Measurements from ENCODE around the gene KLHDC4. TPM values are rescaled to one million over a fixed set of nuclear protein-coding genes. Genes with fewer than 3 reads are reported as not detected.
A peak's percentile ranks its signal among the peaks of the same experiment; 100 is the strongest.
"Not testable (repeated sequence)": the region's sequence is repeated elsewhere in the genome, so short reads cannot be mapped to it uniquely, and the experiment has no call there.

The KLHDC4 gene
- polyA plus RNA-seq, 4 donors = 23.7 to 28.7 (median 28.5) TPM

DNA sequence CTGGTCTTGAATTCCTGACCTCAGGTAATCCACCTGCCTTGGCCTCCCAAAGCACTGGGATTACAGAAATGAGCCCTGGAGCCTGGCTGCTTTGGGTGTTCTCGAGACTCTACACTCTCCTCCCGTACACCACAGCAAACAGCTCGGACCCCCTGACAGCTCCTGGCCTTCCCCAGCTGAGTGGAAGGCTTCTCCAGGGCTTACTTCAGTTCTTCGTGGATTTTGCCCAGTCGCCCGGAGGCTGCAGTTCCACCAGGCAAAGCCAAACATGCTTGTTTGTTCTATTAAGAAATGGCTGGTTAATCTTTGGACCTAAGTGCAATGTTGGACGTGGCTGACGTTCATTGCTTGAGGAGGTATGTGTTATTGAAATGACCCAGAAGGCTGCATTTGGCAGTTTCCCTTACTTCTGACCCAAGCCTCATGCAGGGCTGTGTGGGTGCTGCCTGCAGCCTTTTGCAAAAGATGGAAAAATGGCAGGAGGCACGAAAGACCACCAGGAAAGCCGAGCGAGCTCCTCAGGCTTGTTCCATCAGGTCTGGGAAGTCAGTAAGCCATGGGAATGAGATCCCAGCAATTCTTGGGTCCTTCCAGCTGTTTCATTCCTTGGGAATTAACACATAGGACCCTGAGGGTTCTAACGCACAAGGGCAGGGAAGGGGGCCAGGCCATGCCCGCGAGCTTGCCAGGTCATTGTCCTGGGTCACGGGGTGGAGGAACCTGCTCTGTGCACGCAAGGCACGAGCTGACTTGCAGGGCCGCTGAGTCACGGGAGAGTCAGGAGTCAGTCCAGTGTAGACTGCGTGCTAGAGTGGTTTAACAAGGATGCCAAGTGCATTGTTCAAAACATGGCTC lies 23.9 kb upstream of the KLHDC4 start:
- no peak for DNase-seq (ENCODE audit: low read depth in 4 of 4, low spot score in 3 of 4)

DNA sequence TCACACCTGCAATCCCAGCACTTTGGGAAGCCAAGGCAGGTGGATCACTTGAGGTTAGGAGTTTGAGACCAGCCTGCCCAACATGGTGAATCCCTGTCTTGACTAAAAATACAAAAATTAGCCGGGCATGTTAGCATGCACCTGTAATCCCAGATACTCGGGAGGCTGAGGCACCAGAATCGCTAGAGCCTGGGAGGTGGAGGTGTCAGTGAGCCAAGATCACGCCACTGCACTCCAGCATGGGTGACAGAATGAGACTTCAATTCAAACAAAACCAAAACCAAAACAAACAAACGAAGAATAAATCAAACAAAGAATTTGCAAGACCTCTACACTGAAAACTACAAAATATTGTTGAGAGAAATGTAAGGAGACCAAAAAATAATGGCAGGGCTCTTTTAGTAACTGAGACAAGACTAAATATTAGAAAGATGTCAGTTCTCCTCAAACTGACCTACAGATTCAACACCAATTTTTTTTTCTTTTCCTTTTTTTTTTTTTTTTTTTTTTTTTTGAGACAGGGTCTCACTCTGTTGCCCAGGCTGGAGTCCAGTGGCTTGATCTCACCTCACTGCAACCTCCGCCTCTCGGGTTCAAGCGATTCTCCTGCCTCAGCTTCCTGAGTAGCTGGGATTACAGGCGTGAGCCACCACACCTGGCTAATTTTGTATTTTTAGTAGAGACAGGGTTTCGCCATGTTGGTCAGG lies 23.1 kb upstream of the KLHDC4 start:
- not testable (repeated sequence) for DNase-seq (ENCODE audit: low read depth in 4 of 4, low spot score in 3 of 4)

DNA sequence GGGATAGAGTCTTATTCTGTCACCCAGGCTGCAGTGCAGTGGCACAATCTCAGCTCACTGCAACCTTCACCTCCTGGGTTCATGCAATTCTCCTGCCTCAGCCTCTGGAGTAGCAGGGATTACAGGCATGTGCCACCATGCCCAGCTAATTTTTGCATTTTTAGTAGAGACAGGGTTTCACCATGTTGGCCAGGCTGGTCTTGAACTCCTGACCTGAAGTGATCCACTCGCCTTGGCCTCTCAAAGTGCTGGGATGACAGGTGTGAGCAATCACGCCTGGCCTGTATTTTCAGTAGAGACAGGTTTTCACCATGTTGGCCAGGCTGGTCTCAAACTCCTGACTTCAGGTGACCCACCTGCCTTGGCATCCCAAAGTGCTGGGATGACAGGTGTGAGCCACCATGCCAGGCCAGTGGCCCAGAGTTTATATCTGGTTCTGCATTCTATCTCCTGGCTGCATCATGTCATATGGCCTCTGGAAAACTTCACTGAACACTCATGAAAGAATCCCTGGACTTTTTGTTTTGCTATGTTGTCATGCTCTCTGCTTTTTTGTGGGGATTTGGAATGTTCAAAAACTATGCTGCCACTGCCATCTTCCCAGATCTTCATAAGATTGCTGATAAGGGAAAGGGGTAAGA lies 21.8 kb upstream of the KLHDC4 start:
- DNase-seq (ENCODE audit: low read depth in 4 of 4, low spot score in 3 of 4) = not testable (repeated sequence)

DNA sequence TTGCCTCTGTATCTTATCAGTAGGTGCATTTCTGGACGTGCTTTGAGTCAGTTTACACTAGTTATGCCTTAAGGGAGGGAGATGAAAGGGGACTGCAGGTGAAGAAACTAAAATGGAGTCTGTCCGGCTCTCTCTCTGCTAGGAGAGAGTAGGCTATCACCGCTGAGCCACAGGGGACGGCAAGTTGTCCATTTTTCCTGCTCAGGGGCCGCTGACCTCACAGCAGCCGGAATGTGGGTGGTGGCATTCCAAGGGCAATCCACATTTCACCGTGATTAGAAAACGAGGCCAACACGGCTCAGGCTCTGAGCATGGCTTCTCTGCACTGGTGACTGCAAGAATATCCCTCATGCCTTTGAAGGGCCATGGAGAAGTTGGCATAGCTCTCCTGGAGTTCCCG lies 19.0 kb upstream of the KLHDC4 start:
- no peak for DNase-seq (ENCODE audit: low read depth in 4 of 4, low spot score in 3 of 4)

DNA sequence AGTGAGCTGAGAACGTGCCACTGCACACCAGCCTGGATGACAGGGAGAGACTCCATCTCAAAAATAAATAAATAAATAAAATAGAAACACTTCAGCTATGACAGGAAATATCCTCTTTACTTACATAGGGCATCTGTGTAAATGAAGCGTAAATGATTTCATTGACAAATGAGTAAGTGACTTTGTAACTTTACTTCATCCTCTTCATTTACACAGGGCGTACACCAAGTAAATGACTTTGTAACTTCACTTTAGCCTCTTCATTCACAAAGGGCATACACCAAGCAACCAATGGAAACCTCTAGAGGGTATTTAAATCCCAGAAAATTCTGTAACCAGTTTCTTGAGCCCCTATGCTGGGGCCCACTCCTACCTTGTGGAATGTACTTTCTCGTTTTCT lies 16.2 kb upstream of the KLHDC4 start:
- DNase-seq (ENCODE audit: low read depth in 4 of 4, low spot score in 3 of 4) = no peak

DNA sequence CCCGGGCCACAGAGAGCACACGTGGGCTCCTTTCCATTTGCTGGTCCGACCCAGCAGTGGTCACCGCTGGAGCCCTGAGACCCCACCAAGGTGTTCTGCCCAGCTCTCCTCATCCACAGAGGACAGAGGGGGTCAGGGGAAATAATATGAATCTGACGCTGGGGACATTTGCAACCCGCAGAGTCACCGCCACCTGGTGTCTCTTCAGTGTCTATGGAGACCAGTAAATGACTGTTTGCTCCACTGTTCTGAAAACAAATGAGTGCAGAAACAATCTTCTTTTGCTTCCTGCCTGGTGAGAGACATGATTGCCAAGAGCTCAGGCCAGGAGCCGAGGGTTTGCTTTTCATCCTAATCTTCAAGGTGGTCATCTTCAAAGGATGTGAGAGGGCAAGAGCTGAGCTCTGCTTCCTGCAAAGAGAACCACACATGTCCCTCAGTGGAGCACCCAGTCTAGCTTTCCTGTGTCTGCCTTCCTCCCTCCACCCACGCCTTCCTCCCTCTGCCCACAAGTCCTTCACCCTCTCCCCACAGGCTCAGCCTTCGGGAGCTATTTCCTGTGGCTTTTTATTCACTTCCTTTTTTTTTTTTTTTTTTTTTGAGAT lies 14.7 kb upstream of the KLHDC4 start:
- no peak for DNase-seq (ENCODE audit: low read depth in 4 of 4, low spot score in 3 of 4)

DNA sequence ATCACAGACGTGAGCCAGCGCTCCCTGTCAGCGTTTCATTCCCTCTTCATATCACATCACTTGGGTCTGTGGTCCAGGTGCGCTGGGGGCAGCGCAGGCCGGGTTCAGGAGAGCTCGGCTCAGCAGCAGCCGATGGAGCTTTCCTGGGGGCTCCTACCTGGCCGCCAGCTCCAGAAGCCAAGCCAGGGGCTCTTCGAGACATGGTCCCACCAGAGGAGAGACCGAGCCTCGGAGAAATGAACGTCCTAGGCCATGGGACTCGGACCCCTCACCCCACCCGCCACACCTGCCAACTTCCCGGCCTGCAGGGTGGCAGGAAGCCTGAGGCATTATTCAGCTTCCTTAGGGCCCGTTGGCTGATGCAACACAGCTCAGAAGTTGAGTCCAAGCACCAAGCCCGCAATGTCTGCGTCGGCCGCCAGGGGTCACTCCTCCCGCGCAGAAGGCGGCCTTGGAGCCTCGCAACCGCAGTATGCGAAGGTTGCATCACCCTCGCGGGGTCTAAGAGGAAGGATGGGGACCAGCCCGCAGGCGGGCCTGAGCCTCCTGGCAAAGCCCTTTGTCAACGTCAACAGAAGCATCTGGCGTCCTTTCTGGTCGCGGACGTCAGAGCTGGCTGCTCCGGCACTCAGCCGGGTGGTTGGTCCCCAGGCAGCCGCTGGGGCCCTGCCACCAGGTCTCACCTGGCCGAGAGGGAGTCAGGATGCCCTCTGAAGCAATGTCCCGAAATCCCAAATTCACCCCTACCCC lies 13.2 kb upstream of the KLHDC4 start:
- peak; percentile 48 to 76 (median 61) for DNase-seq (ENCODE audit: low read depth in 4 of 4, low spot score in 3 of 4)

DNA sequence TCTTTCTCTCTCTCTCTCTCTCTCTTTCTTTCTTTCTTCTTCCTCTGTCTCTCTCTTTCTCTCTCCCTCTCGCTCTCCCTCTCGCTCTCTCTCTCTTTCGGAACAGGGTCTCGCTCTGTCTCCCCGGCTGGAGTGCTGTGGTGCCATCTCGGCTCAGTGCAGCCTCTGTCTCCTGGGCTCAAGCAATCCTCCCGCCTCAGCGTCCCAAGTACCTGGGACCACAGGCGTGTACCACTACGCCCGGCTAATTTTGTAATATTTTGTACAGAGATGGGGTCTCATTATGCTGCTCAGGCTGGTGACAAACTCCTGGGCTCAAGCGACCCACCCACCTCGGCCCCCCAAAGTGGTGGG lies 12.7 kb upstream of the KLHDC4 start:
- DNase-seq (ENCODE audit: low read depth in 4 of 4, low spot score in 3 of 4) = no peak

DNA sequence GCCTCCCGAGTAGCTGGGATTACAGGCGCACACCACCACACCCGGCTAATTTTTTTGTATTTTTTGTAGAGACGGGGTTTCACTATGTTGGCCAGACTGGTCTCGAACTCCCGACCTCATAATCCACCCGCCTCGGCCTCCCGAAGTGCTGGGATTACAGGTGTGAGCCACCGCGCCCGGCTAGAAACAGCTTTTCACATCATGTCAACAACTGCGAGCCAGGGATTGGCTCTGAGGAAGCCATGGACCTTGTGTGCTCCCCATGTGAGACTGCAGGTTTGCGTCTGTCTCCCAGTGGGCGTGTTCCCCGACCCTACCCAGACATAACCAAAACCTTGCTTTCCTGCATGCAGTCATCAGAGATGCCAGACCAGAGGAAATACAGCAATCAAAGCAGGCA lies 8.1 kb upstream of the KLHDC4 start:
- DNase-seq (ENCODE audit: low read depth in 4 of 4, low spot score in 3 of 4) = not testable (repeated sequence)

DNA sequence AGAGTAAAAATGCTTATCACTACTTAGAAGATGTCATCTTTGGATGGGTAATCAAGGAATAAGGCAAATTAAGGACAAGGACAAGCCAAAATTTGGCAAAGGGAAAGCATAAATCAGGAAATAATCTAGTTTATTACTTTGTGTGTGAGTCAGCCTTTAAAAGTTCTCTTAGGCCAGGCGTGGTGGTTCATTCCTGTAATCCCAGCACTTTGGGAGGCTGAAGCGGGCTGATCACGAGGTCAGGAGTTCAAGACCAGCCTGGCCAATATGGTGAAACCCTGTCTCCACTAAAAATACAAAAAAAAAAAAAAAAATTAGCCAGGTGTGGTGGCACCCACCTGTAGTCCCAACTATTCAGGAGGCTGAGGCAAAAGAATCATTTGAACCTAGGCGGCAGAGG lies 1.7 kb upstream of the KLHDC4 start:
- not testable (repeated sequence) for DNase-seq (ENCODE audit: low read depth in 4 of 4, low spot score in 3 of 4)

DNA sequence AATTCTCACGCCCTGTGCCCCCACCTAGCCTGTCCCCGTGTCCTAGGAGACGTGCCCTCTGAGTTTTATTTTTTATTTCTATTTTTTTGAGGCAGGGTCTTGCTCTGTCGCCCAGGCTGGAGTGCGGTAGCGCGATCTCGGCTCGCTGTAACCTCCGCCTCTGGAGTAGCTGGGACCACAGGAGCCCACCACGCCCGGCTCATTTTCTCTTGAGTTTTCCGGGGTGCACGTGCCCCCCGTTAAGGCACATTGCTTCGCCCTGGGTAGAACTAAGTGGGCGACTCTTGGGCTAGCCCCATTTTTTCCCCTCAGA lies 655 bp upstream of the KLHDC4 start:
- no peak for DNase-seq (ENCODE audit: low read depth in 4 of 4, low spot score in 3 of 4)

DNA sequence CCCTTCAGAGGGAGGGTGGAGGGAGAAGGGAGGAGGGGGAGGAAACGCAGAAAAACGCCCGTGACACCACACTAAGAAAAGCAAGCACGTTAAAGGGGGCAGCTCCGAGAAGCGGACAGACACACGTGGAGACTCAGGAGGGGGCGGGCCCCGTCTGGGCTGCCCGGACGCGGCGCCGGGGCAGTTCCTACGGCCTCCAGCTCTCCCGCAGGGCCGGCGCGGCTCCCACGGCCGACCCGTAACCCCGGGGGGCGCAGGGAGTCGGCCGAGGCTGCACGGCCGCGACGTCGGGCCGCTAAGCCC lies 362 bp downstream of the KLHDC4 start:
- DNase-seq (ENCODE audit: low read depth in 4 of 4, low spot score in 3 of 4) = no peak

DNA sequence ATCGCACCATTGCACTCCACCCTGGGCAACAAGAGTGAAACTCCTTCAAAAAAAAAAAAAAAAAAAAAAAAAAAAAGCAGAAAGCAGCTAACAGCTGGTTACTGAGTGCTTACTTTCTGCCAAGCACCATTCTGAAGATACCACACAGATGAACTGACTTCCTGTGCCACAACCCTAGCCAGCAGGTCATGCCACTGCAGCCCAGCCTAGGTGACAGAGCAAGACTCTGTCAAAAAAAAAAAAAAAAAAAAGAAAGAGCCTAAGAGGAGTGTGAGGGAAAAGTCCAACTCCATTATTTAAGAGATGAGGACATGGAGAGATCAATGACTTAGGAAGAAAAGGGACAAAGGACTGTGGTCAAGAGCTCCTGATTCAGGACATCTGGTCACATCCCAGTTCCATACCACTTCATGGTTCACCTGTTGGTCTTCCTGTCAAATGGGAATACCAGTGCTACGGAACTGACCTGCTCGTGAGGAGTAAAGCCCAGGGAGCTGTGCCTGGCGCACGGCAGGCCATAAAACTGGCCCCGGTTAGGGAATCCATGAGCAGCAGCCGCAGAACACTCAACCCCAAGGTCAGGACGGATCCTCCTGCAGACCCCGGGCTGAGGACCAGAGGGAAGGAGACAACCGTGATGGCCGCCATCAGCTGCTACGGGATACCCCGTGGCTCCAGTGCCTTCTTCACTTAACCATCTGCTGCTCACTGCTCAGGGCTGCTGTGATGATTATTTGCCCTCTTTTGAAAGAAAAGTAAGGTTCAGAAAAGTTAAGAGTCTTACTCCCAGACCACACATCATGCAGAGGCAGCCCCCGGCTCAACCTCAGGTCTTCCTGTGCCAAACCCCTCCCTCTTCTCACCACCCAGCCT lies 950 bp downstream of the KLHDC4 start:
- no peak for DNase-seq (ENCODE audit: low read depth in 4 of 4, low spot score in 3 of 4)

DNA sequence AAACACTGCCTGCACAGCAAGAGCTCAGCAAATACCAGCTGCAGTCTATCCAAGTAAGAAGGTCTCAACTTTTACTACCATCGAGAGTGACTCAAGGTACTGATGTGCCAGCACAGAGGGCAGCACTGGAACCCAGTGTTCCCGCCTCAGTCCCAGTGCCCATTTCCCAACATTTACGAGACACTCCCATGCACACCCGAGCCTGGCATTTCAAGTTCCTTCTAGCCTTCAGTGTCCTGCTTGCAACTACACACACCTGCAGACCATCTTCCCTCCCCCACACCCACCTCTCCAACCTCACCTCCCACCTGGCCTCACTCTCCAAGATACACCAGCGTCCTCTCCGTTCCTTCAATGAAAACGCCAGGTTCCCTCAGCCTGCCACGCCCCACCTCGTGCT lies 3.2 kb downstream of the KLHDC4 start:
- DNase-seq (ENCODE audit: low read depth in 4 of 4, low spot score in 3 of 4) = no peak

DNA sequence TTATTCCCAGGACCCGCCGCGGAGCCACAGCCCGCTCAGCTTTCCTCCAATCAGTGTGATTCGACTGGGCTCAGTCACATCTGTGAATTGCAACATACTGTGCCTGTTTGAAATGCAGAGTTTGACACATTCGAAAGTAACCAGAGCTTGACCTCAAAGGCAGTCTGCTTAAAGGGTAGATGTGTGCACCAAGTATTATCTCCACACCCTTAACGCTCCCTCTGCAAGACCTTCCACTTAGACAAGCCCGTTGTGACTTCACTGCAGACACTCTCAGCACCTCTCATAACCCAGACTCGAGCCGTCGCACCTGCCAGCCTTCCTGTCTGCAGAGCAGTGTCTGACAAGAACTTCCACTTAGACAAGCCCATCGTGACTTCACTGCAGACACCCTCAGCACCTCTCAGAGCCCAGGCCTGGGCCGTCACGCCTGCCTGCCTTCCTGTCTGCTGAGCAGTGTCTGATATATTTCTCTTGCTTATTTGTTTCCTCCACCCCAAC lies 3.7 kb downstream of the KLHDC4 start:
- no peak for DNase-seq (ENCODE audit: low read depth in 4 of 4, low spot score in 3 of 4)

DNA sequence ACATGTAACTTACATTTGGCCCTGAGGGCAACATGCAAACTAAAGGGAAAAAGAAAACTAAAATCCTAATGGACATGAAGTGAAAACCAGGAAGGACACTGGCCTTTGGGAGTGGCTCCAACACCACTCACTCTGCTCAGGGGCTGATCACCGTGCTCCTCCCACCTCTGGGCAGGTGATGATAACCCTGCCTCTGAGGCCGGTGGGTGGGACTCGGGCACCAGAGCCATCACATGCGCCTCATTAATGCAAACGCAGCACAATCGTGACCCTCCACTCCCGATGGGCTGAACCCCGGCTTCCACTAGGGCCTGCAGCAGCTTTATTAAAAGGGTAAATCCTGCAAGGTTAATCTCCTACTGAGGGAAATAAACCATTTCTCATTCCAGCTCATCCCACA lies 4.7 kb downstream of the KLHDC4 start:
- DNase-seq (ENCODE audit: low read depth in 4 of 4, low spot score in 3 of 4) = no peak

DNA sequence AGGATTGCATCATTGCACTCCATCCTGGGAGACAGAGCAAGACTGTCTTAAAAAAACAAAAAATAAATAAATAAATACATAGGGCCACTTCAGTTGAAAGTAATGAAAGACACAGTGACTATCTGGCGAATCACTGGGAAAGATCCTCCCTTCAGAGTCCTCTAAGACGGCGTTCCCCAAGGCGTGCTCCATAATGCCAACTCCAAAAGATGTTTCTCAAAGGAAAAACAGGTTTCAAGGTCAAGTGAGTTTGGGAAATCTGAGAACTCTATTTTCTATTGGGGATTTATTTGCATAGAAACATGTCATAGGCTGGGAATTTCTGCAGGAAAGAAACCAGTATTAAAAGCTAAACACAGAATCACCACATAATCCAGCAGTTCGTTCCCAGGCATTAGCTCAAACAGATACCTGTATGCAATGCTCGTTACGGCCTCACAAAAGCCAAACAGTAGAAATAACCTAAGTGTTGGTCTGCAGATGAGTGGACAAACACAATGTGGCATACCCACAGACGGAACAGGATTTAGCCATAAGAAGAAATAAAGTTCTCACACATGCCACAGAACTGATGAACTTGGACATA lies 7.9 kb downstream of the KLHDC4 start:
- DNase-seq (ENCODE audit: low read depth in 4 of 4, low spot score in 3 of 4) = no peak

DNA sequence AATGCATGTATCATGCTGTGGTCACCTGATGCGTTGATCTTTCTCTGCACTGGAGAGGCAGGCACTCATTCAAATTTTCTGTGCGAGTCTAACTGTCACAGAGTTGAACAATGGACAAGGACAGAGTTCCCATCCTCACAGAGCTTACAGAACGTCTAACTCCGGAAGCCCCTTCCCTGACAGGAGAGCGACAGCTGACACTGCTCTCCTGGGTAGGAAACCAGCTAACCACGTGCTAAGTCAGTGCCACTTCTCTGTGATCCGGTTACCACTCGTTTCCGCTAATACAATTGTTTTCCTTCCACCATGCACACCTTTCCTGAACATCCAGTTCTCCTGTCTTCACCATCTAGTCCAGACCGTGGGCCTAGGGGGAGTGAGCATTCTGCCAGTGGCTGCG lies 11.3 kb downstream of the KLHDC4 start:
- DNase-seq (ENCODE audit: low read depth in 4 of 4, low spot score in 3 of 4) = no peak

DNA sequence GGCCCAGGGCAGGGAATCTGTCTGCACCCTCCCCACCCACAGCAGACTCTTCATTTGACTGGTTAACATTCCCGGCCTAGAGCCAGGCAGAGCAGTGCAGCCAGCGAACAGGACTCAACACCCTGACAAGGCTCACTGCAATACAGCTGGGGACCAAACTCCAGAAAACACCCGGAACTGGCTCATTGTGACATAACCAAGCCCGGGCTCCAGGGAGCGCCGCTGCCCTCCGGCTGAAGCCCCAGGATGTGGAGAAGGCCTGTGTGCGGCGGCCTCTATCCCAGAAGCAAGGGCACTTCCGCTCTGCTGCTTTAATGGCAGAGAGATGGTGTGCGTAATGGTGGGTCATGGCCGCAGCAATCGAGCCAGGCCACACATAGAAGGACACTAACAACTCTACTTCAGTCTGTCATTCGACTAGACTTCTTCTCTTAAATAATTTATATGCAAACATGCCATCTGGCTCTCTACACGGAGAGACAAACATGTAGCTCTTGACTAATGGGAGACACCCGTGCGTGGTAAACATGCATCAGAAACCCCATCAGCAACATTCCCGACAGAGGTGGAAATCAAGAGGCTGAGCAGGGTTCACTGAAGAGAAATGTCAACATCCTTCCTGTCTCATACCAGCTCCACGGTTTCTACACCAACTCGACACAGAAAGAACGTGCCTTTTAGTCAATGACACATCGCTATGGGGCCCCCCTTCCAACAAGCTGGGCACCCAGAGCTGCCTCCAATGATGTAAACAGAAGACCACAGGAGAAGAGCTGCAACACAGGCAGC lies 18.0 kb downstream of the KLHDC4 start:
- DNase-seq (ENCODE audit: low read depth in 4 of 4, low spot score in 3 of 4) = no peak

All from right renal pelvis (tissue), 4 donors.